WTC11 (cell line): ENCODE results near the gene SYNPO2. TPM values are rescaled to one million over a fixed set of nuclear protein-coding genes. Genes with fewer than 3 reads are reported as not detected.

Experiments used
- ATAC-seq: fragments of 200-7000 bp; cut with Tn5 transposase; 2 replicates; pipeline ENCODE4 v1.10.0; 2021; ENCODE audit warnings: mild to moderate bottlenecking, moderate library complexity
- CTCF ChIA-PET: fragments of 300-600 bp; sonication (Branson Sonifier 250); formaldehyde crosslinking; loops from one replicate; lab custom pipeline; 2021; ENCODE audit warnings: antibody characterized with exemption; lab: Charles Lee
- POLR2A ChIA-PET: fragments of 350-600 bp; sonication (Branson Sonifier 250); formaldehyde crosslinking; loops from one replicate; lab custom pipeline; 2021; ENCODE audit warnings: antibody characterized with exemption; lab: Charles Lee
- DNase-seq: peaks from one replicate; pipeline ENCODE4 v3.0.0; 2021; ENCODE audit warnings: low spot score
- H3K27ac Mint-ChIP-seq: 2 replicates; pipeline ENCODE4 v1.8.0; 2021; ENCODE audit warnings: mixed read lengths
- H3K27me3 Mint-ChIP-seq: 2 replicates; pipeline ENCODE4 v1.8.0; 2021; ENCODE audit warnings: low read depth, mild to moderate bottlenecking, moderate library complexity, mixed read lengths
- H3K36me3 Mint-ChIP-seq: 2 replicates; pipeline ENCODE4 v1.8.0; 2021; ENCODE audit warnings: mixed read lengths
- H3K4me1 Mint-ChIP-seq: 2 replicates; pipeline ENCODE4 v1.8.0; 2022; ENCODE audit warnings: mixed read lengths
- H3K4me3 Mint-ChIP-seq: 2 replicates; pipeline ENCODE4 v1.8.0; 2021; ENCODE audit warnings: mild to moderate bottlenecking, moderate library complexity, mixed read lengths
- H3K9me3 Mint-ChIP-seq: 2 replicates; pipeline ENCODE4 v1.8.0; 2021; ENCODE audit warnings: mixed read lengths
- ARID4B ChIP-seq: sonication (generic); formaldehyde crosslinking; IDR thresholded peaks from 2 replicates; pipeline ENCODE4 v1.8.0; 2023; ENCODE audit warnings: missing genetic modification reagents, mild to moderate bottlenecking, borderline replicate concordance
- CBFB ChIP-seq: sonication (generic); formaldehyde crosslinking; IDR thresholded peaks from 2 replicates; pipeline ENCODE4 v1.8.1; 2022; ENCODE audit warnings: mild to moderate bottlenecking, low read depth, missing genetic modification reagents
- E2F1 ChIP-seq: sonication (generic); formaldehyde crosslinking; IDR thresholded peaks from 2 replicates; pipeline ENCODE4 v1.8.0; 2022; ENCODE audit warnings: mild to moderate bottlenecking, missing genetic modification reagents
- ESRRA ChIP-seq: sonication (generic); formaldehyde crosslinking; IDR thresholded peaks from 2 replicates; pipeline ENCODE4 v1.8.1; 2022; ENCODE audit warnings: mild to moderate bottlenecking, missing genetic modification reagents, borderline replicate concordance
- FOXK1 ChIP-seq: sonication (generic); formaldehyde crosslinking; IDR thresholded peaks from 2 replicates; pipeline ENCODE4 v1.8.0; 2022; ENCODE audit warnings: mild to moderate bottlenecking, moderate library complexity, missing genetic modification reagents
- GTF2I ChIP-seq: fragments of 250-450 bp; sonication (Bioruptor Pico); conservative IDR thresholded peaks from 2 replicates; pipeline ENCODE4 v1.4.0; 2021; ENCODE audit warnings: mild to moderate bottlenecking
- JAZF1 ChIP-seq: fragments of 250-450 bp; sonication (Bioruptor Pico); IDR thresholded peaks from 2 replicates; pipeline ENCODE4 v1.9.0; 2021; ENCODE audit warnings: moderate library complexity, mild to moderate bottlenecking, inconsistent platforms
- MXD4 ChIP-seq: fragments of 250-450 bp; sonication (Bioruptor Pico); IDR thresholded peaks from 2 replicates; pipeline ENCODE4 v1.8.0; 2021; ENCODE audit warnings: mild to moderate bottlenecking, moderate library complexity, borderline replicate concordance
- NFATC4 ChIP-seq: fragments of 250-450 bp; sonication (Bioruptor Pico); IDR thresholded peaks from 2 replicates; pipeline ENCODE4 v1.9.0; 2021; ENCODE audit warnings: mild to moderate bottlenecking
- NR2C2 ChIP-seq: sonication (generic); formaldehyde crosslinking; IDR thresholded peaks from 2 replicates; pipeline ENCODE4 v1.8.0; 2022; ENCODE audit warnings: mild to moderate bottlenecking, missing genetic modification reagents
- OVOL2 ChIP-seq: fragments of 250-450 bp; sonication (Bioruptor Pico); IDR thresholded peaks from 2 replicates; pipeline ENCODE4 v1.9.0; 2021; ENCODE audit warnings: mild to moderate bottlenecking, borderline replicate concordance
- PREB ChIP-seq: sonication (generic); formaldehyde crosslinking; IDR thresholded peaks from 2 replicates; pipeline ENCODE4 v1.8.1; 2022; ENCODE audit warnings: mild to moderate bottlenecking, missing genetic modification reagents, moderate library complexity, borderline replicate concordance
- RORB ChIP-seq: fragments of 250-450 bp; sonication (Bioruptor Pico); IDR thresholded peaks from 2 replicates; pipeline ENCODE4 v1.9.0; 2021; ENCODE audit warnings: mild to moderate bottlenecking
- SMAD3 ChIP-seq: sonication (generic); formaldehyde crosslinking; IDR thresholded peaks from 2 replicates; pipeline ENCODE4 v1.8.0; 2022; ENCODE audit warnings: missing genetic modification reagents, mild to moderate bottlenecking, borderline replicate concordance
- SMAD4 ChIP-seq: sonication (generic); formaldehyde crosslinking; IDR thresholded peaks from 2 replicates; pipeline ENCODE4 v1.8.0; 2022; ENCODE audit warnings: mild to moderate bottlenecking, missing genetic modification reagents
- SP1 ChIP-seq: sonication (generic); formaldehyde crosslinking; conservative IDR thresholded peaks from 2 replicates; pipeline ENCODE4 v1.8.1; 2022; ENCODE audit warnings: missing genetic modification reagents
- TP53 ChIP-seq: sonication (generic); formaldehyde crosslinking; IDR thresholded peaks from 2 replicates; pipeline ENCODE4 v1.8.1; 2023; ENCODE audit warnings: mild to moderate bottlenecking, missing genetic modification reagents
- ZNF138 ChIP-seq: sonication (generic); formaldehyde crosslinking; conservative IDR thresholded peaks from 2 replicates; pipeline ENCODE4 v1.8.1; 2022; ENCODE audit warnings: mild to moderate bottlenecking, moderate library complexity, missing genetic modification reagents
- ZNF219 ChIP-seq: sonication (generic); formaldehyde crosslinking; IDR thresholded peaks from 2 replicates; pipeline ENCODE4 v1.8.0; 2023; ENCODE audit warnings: missing genetic modification reagents, mild to moderate bottlenecking, borderline replicate concordance
- ZNF532 ChIP-seq: fragments of 250-450 bp; sonication (Bioruptor Pico); IDR thresholded peaks from 2 replicates; pipeline ENCODE4 v1.9.0; 2021; ENCODE audit warnings: mild to moderate bottlenecking, borderline replicate concordance
- ZNF671 ChIP-seq: fragments of 250-450 bp; sonication (Bioruptor Pico); IDR thresholded peaks from 2 replicates; pipeline ENCODE4 v1.8.0; 2021; ENCODE audit warnings: mild to moderate bottlenecking
- total RNA-seq: library from RNA; stranded (reverse); gene quantifications from 3 replicates; pipeline ENCODE4 v1.2.3, GENCODE V29; 2021
- TF ChIP-seq, protein P1 (sequence below): fragments of 250-450 bp; sonication (Bioruptor Pico); IDR thresholded peaks from 2 replicates; pipeline ENCODE4 v1.8.0; 2021; ENCODE audit warnings: mild to moderate bottlenecking
- TF ChIP-seq, protein P2 (sequence below): sonication (generic); formaldehyde crosslinking; conservative IDR thresholded peaks from 2 replicates; pipeline ENCODE4 v1.8.1; 2023; ENCODE audit warnings: mild to moderate bottlenecking, low read depth, missing genetic modification reagents, moderate library complexity
- TF ChIP-seq, protein P3 (sequence below): sonication (generic); formaldehyde crosslinking; IDR thresholded peaks from 2 replicates; pipeline ENCODE4 v1.8.0; 2023; ENCODE audit warnings: missing genetic modification reagents

Gene SYNPO2
- total RNA-seq, 1 experiment from 2014 or later = 1.9 TPM

DNA sequence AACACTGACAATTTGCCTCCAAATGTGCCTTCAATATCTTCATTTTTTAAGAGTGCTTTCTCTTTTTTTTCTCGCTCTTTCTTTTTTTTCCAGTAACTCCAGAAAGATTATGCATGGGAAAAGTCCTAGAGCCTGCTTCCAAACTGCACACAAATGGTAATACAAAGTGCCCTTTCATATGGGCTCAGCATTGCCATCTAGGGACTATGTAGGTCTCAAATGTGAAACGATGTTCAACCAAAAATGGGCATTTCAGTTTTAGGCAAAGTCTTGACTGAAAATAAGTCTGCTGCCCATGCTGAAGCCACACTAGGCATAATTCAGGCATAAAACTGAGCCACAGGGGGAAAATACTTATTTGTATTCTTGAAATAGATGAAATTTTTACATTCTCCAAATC lies 65.6 kb downstream of the SYNPO2 start (continued):
- TF ChIP-seq ARID4B (CRISPR knock-in tag) (no peak), MXD4 (CRISPR knock-in tag) (no peak), FOXK1 (CRISPR knock-in tag) (no peak), NFATC4 (no peak), ESRRA (no peak), JAZF1 (CRISPR knock-in tag) (no peak), CBFB (no peak), SP1 (CRISPR knock-in tag) (no peak), GTF2I (CRISPR knock-in tag) (no peak), ZNF671 (CRISPR knock-in tag) (no peak), E2F1 (no peak), ZNF219 (CRISPR knock-in tag) (no peak)
- TF ChIP-seq, protein P1, sequence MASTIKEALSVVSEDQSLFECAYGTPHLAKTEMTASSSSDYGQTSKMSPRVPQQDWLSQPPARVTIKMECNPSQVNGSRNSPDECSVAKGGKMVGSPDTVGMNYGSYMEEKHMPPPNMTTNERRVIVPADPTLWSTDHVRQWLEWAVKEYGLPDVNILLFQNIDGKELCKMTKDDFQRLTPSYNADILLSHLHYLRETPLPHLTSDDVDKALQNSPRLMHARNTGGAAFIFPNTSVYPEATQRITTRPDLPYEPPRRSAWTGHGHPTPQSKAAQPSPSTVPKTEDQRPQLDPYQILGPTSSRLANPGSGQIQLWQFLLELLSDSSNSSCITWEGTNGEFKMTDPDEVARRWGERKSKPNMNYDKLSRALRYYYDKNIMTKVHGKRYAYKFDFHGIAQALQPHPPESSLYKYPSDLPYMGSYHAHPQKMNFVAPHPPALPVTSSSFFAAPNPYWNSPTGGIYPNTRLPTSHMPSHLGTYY (CRISPR knock-in tag) = no peak
- TF ChIP-seq, protein P2, sequence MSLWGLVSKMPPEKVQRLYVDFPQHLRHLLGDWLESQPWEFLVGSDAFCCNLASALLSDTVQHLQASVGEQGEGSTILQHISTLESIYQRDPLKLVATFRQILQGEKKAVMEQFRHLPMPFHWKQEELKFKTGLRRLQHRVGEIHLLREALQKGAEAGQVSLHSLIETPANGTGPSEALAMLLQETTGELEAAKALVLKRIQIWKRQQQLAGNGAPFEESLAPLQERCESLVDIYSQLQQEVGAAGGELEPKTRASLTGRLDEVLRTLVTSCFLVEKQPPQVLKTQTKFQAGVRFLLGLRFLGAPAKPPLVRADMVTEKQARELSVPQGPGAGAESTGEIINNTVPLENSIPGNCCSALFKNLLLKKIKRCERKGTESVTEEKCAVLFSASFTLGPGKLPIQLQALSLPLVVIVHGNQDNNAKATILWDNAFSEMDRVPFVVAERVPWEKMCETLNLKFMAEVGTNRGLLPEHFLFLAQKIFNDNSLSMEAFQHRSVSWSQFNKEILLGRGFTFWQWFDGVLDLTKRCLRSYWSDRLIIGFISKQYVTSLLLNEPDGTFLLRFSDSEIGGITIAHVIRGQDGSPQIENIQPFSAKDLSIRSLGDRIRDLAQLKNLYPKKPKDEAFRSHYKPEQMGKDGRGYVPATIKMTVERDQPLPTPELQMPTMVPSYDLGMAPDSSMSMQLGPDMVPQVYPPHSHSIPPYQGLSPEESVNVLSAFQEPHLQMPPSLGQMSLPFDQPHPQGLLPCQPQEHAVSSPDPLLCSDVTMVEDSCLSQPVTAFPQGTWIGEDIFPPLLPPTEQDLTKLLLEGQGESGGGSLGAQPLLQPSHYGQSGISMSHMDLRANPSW = no peak
- TF ChIP-seq, protein P3, sequence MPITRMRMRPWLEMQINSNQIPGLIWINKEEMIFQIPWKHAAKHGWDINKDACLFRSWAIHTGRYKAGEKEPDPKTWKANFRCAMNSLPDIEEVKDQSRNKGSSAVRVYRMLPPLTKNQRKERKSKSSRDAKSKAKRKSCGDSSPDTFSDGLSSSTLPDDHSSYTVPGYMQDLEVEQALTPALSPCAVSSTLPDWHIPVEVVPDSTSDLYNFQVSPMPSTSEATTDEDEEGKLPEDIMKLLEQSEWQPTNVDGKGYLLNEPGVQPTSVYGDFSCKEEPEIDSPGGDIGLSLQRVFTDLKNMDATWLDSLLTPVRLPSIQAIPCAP (CRISPR knock-in tag) = no peak

GRCh38 chr4:118955515-118955914 lies 66.9 kb downstream of the SYNPO2 start:
- ChIA-PET POLR2A (no interaction called here), CTCF (no interaction called here)
- no peak for DNase-seq
- Mint-ChIP-seq H3K9me3 (no peaks in the 10 kb centered on the region), H3K4me3 (no peak overlapping the region), H3K4me1 (no peaks in the 10 kb centered on the region), H3K36me3 (no peaks in the 10 kb centered on the region), H3K27me3 (no peaks in the 10 kb centered on the region), H3K27ac (no peak overlapping the region)
- no peak for ATAC-seq
- TF ChIP-seq ZNF671 (CRISPR knock-in tag) (no peak), SMAD4 (CRISPR knock-in tag) (no peak), ZNF138 (CRISPR knock-in tag) (no peak), TP53 (CRISPR knock-in tag) (no peak), ZNF532 (CRISPR knock-in tag) (no peak), NR2C2 (no peak), SMAD3 (CRISPR knock-in tag) (no peak), PREB (CRISPR knock-in tag) (no peak), RORB (CRISPR knock-in tag) (no peak), OVOL2 (CRISPR knock-in tag) (no peak)
